GM21381 (cell line): ENCODE measurements around the gene CSNK2B.

ENCODE experiments used
- ATAC-seq: cut with Tn5 transposase; IDR thresholded peaks from one replicate; pipeline ENCODE4 v1.9.1; 2021; ENCODE audit warnings: mild to moderate bottlenecking, moderate library complexity; ENCODE audit not compliant: unreplicated experiment

CSNK2B gene

GRCh38 chr6:31665501-31666336 is at the start of gene CSNK2B:
TSS of gene CSNK2B (plus strand) at chr6:31666080. CDS start at chr6:31666832, 752 bp downstream.
- peak; percentile 77 for ATAC-seq

GRCh38 chr6:31617010-31617409 is 48.9 kb upstream of the CSNK2B start:
- ATAC-seq: no peak

- ATAC-seq: peak; percentile 80
Observed at GRCh38 chr6:31619805-31620585, 45.9 kb upstream of the CSNK2B start.

DNA sequence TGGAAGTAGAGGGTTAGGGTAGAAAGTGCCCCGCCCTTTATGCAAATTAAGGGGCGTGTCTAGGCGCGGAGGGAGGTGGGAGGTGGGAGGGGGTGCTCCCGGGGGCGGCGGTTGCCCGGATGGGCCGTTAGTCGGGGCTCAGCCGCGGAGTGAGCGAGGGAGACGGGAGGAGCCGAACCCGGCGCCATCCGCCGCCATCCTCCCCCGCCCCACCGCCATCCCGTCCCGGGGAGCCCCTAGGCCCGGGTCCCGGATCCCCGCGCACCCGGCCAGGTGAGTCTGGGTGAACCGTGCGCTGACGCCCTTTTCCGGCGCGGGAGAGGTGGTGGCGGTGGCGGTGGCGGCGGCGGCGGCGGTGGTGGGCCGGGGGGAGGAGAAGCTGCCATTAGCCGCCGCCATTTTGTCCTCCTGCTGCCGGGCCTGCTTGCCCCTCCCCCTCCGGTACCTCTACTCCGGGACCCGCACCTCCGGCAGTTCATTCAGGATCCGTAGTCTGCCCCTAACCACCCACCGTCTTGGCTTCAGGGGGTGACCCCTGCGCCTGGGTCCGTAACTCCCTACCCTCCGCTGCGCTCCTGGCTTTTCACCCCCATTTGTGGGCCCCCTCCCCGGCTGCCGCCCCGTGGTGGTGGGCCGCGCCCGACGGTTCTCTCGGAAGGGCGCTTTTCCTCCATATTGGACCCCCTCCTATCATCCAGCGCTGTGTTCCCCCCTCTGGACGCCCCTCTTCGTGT is 45.1 kb upstream of the CSNK2B start, which contains the start of gene PRRC2A:
Gene PRRC2A, plus strand, starts transcription at position 130 of the 734 bp plus-strand sequence. CDS start 2,075 bp downstream, outside the sequence.
- peak; percentile 50 for ATAC-seq

GRCh38 chr6:31621320-31621939 is 44.5 kb upstream of the CSNK2B start:
- ATAC-seq: no peak

- no peak for ATAC-seq
Observed at GRCh38 chr6:31621991-31622390, 43.9 kb upstream of the CSNK2B start.

DNA sequence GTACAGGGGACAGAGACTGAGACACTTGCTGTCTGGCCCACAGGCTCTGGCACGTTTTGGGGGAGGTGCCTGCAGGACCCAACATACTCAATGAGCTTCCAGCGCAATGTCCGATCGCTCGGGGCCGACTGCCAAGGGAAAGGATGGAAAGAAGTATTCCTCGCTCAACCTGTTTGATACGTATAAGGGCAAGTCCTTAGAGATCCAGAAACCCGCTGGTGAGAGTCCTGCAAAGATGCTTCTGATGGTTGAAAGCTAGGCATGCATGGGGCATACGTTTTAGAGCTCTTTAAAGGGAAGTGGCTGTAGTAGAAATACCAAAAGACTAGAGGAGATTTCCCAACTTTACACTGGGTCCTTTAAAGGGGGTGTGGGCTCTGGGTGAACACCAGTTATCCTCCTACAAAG is 43.2 kb upstream of the CSNK2B start:
- ATAC-seq: no peak

GRCh38 chr6:31624070-31624469 is 41.8 kb upstream of the CSNK2B start:
- no peak for ATAC-seq

DNA sequence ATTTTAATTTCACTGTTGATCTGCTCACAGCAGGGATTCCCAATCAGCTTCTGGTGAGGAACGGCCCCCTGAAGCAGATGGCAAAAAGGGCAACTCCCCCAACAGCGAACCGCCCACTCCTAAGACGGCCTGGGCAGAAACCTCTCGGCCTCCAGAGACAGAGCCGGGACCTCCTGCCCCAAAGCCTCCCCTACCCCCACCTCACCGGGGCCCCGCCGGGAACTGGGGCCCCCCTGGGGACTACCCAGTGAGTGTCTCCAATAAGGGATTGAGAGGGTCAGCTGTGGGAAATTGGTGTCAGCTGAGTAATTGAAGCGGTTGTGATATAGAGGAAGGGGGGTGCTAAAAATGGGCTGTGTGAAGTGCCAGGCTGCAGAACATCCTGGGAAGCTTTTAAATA is 38.9 kb upstream of the CSNK2B start:
- ATAC-seq: no peak

DNA sequence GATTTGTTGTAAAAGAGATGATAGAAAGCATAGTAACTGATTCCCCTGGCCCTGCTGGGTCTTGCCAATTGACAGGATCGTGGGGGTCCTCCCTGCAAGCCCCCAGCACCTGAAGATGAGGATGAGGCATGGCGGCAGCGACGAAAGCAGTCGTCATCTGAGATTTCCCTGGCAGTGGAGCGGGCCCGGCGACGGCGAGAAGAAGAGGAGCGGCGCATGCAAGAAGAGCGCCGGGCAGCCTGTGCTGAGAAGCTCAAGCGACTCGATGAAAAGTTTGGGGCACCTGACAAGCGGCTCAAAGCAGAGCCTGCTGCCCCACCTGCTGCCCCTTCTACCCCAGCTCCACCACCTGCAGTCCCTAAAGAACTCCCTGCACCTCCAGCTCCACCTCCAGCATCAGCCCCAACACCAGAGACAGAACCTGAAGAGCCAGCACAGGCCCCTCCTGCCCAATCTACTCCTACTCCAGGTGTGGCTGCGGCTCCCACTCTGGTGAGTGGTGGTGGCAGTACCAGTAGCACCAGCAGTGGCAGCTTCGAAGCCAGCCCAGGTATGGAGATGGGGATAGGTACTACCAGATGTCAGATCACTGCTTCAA is 38.1 kb upstream of the CSNK2B start:
- no peak for ATAC-seq

- no peak for ATAC-seq
Observed at GRCh38 chr6:31629014-31629413, 36.9 kb upstream of the CSNK2B start.

DNA sequence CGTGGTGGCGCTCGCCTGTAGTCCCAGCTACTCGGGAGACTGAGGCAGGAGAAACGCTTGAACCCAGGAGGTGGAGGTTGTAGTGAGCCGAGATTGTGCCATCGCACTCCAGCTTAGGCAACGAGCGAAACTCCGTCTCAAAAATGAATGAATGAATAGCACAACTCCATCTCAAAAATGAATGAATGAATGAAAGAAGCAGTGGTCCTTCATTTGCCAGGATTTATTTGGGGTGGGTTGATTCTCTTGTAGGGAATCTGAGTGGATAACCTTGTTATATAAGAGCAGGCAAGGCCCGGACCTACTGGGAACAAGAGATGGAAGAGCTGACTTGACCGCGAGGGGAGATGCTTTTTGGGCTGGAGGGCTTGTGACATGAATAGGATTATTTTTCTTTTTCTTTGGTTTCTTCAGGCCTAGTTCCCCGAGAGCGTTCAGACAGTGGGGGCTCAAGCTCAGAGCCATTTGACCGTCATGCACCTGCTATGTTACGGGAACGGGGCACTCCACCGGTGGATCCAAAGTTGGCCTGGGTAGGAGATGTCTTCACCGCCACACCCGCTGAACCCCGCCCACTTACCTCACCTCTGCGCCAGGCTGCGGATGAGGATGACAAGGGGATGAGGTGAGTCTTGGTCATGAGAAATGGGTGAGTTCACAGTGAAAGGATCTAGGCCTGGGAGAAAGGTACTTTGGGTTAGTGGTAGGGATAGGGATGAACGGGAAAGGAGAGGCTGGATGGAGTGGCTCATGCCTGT is 35.5 kb upstream of the CSNK2B start:
- no peak for ATAC-seq

DNA sequence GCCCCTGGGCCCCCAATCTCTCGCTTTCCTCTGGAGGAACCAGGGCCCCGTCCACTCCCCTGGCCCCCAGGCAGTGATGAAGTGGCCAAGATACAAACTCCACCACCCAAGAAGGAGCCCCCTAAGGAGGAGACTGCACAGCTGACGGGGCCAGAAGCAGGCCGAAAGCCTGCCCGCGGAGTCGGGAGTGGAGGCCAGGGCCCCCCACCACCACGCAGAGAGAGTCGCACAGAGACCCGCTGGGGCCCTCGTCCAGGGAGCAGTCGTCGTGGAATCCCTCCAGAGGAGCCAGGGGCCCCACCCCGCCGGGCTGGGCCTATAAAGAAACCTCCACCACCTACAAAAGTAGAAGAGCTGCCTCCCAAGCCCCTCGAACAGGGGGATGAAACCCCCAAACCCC is 34.7 kb upstream of the CSNK2B start:
- ATAC-seq: no peak

DNA sequence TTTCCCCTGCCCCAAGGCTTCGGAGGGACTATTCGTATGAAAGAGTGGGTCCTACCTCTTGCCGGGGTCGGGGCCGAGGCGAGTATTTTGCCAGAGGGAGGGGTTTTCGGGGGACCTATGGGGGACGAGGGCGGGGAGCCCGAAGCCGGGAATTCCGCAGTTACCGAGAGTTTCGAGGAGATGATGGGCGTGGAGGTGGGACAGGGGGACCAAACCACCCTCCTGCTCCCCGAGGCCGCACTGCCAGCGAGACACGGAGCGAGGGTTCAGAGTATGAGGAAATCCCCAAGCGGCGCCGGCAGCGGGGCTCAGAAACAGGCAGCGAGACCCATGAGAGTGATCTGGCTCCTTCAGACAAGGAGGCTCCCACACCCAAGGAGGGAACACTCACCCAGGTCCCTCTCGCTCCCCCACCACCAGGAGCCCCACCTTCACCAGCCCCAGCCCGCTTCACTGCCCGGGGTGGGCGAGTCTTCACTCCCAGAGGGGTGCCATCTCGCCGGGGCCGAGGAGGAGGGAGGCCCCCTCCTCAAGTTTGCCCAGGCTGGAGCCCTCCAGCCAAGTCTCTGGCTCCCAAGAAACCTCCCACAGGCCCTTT is 34.1 kb upstream of the CSNK2B start:
- ATAC-seq: no peak

DNA sequence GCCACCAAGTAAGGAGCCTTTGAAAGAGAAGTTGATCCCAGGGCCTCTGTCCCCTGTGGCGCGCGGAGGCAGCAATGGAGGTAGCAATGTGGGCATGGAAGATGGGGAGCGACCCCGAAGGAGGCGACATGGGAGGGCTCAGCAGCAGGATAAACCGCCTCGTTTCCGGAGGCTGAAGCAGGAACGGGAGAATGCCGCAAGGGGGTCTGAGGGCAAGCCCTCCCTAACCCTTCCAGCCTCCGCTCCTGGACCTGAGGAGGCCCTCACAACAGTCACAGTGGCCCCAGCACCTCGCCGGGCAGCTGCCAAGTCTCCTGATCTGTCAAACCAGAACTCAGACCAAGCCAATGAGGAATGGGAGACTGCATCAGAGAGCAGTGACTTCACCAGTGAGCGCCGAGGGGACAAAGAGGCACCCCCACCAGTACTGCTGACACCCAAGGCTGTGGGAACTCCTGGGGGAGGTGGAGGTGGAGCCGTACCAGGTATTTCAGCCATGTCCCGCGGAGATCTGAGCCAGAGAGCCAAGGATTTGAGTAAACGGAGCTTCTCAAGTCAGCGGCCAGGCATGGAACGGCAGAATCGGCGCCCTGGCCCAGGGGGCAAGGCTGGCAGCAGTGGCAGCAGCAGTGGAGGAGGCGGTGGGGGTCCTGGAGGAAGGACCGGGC is 33.5 kb upstream of the CSNK2B start:
- no peak for ATAC-seq

DNA sequence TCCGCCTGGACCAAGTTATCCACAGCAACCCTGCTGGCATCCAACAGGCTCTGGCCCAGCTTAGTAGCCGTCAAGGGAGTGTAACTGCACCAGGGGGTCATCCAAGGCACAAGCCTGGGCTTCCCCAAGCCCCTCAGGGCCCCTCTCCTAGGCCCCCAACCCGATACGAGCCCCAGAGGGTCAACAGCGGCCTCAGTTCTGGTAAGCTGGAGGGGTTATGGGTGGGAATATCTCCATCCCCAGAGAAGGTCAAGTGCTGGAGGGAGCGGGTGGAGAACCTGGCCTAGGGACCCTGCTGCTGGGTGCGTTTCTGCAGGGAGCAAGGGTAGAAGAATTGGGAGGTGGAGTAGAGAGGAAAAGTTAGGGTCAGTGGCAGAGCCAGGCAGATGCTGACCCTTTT is 32.4 kb upstream of the CSNK2B start:
- ATAC-seq: no peak

- ATAC-seq: no peak
Observed at GRCh38 chr6:31634131-31634530, 31.7 kb upstream of the CSNK2B start.

DNA sequence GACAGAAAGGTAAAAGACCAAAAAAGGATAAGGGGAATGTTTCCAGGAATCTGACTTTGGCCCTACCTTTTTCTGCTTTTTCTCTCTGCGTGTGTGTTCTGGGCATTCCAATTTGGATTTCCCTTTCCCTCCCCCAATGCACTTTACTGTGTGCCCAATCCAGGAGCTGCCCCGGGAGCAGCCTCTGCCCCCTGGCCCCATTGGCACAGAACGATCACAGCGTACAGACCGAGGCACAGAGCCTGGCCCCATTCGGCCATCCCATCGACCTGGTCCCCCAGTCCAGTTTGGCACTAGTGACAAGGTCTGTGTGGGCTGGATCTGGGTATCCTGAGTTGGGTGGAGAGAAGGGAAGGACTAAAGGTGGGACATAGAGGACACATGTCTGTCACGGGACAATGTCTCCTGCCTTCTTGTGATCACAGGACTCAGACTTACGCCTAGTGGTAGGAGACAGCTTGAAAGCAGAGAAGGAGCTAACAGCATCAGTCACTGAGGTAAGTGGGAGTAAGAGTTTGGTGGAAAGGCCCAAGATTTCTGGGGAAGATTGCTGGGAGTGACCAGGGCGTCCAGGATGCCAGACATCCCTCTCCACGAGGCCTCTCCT is 30.8 kb upstream of the CSNK2B start:
- no peak for ATAC-seq
